ENCODE results near the gene HTR6.

DNA sequence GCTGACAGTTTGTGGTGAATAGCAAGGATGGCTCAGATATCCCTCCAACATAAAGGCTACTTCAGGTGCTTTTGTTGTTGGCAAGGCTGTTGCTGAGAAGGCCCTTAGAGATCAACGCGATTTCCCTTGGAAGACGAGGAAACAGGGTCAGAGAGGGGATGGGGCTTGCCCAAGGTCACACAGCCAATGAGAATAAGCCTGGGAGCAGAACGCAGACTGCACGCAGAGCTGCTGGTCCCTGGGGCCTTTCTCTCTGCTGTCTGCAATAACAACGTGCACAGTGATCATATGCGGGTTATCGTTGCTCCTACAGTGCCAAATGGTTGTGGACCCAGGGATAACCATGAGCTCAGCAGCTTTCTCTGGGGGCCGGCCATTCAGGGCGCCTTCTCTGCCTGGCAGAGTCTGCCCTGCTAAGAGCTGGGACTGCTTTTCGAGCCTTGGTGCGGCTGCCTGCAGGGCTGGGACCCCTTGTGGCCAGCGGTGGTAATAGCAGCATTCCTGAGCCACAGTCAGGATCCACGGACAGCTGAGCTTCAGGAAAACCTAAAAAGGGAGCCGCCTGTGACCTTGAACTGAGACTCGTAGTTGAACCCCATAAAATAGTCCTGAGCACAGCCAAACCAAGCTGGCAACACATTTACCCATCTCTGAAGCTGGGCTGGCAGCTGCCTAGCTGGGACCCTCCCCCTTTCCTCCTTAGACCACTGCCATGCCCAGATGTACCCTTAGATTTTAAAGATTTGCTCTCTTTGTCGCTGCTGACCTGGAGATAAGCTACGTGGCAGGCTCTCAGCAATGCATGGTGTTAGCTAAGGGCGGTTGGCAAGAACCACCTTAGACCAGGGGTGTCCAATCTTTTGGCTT, 39.8 kb downstream of the HTR6 start:
- no peak for TF ChIP-seq EZH2 (IDR thresholded peaks at IDR 0.05; ENCODE audit: insufficient read depth, poor library complexity, severe bottlenecking)
- no peak for TF ChIP-seq EZH2phosphoT487 (IDR thresholded peaks at IDR 0.05; ENCODE audit: insufficient read depth, low read depth)
